Prostate gland (tissue), 2 donors: Measurements from ENCODE around the gene PIK3C2G.
A peak's percentile ranks its signal among the peaks of the same experiment; 100 is the strongest.

Experiments used
- POLR2A ChIP-seq: fragments of 450-650 bp; IDR thresholded peaks from one replicate; pipeline ENCODE4 v1.6.1; 2016; ENCODE audit warnings: antibody characterized with exemption, mild to moderate bottlenecking
- TF ChIP-seq, protein P1 (sequence below), 4 experiments: fragments of 200-600 bp in 2 of 4; fragments of 450-650 bp in 2 of 4; sonication (generic) in 2 of 4; IDR thresholded peaks; 1 replicate in 3 of 4; 2 replicates in 1 of 4; pipeline ENCODE4 v1.5.1; 2016 to 2019; ENCODE audit warnings: antibody characterized with exemption in 4 of 4, mild to moderate bottlenecking in 2 of 4, moderate library complexity in 2 of 4

DNA sequence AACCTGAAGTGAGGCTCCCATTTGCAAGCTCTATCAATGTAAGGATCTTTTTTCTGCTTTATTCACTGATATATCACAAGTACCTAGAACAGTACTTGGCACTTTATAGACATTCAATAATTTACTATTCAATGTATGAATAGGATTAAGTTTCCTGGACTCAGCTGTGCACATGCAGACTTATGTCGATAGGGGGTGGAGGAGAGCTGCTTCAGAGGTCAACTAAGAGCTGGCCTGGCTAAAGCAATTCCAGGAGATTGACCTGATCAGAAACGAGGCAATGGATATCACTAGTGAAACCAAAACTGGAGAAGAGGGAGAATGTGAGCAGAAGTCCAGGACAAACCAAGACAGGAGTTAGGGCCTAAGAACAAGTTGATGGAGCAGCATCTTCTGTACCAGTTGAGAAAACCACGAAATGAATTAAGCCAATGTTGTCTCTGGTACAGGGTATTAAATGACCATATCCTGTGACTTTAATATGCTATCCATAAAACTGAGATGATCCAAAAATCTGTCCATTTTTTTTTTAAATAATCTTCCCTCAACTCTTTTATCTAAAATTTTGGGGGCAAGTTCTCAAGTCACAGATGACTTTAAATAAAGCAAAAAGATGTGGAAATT lies 169.2 kb downstream of the PIK3C2G start:
- TF ChIP-seq, protein P1, sequence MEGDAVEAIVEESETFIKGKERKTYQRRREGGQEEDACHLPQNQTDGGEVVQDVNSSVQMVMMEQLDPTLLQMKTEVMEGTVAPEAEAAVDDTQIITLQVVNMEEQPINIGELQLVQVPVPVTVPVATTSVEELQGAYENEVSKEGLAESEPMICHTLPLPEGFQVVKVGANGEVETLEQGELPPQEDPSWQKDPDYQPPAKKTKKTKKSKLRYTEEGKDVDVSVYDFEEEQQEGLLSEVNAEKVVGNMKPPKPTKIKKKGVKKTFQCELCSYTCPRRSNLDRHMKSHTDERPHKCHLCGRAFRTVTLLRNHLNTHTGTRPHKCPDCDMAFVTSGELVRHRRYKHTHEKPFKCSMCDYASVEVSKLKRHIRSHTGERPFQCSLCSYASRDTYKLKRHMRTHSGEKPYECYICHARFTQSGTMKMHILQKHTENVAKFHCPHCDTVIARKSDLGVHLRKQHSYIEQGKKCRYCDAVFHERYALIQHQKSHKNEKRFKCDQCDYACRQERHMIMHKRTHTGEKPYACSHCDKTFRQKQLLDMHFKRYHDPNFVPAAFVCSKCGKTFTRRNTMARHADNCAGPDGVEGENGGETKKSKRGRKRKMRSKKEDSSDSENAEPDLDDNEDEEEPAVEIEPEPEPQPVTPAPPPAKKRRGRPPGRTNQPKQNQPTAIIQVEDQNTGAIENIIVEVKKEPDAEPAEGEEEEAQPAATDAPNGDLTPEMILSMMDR (IDR thresholded peaks at IDR 0.05): peak in 3 of 4 experiments; percentile 34 to 65 (median 52)
- no peak for TF ChIP-seq POLR2A
